Endodermal cell (in vitro differentiated cells): ENCODE data around the gene POU6F2. TPM values are rescaled to one million over a fixed set of nuclear protein-coding genes. Genes with fewer than 3 reads are reported as not detected.

ENCODE experiments used
- DNase-seq: peaks from one replicate; pipeline ENCODE4 v3.0.0-alpha.2; 2017
- H3K27ac ChIP-seq: 2 replicates; pipeline ENCODE4 v1.5.1; 2013; ENCODE audit warnings: mild to moderate bottlenecking, low read depth, low read length, moderate library complexity
- H3K27me3 ChIP-seq: 2 replicates; pipeline ENCODE4 v1.6.1; 2013; ENCODE audit warnings: mild to moderate bottlenecking, low read length, moderate library complexity; ENCODE audit not compliant: insufficient read depth, control insufficient read depth, poor library complexity, severe bottlenecking
- H3K36me3 ChIP-seq: 2 replicates; pipeline ENCODE4 v1.7.0; 2013; ENCODE audit warnings: mild to moderate bottlenecking, low read length, moderate library complexity; ENCODE audit not compliant: control insufficient read depth, insufficient read depth
- H3K4me1 ChIP-seq: one replicate; pipeline ENCODE4 v1.7.0; 2013; ENCODE audit warnings: low read length; ENCODE audit not compliant: control insufficient read depth, insufficient read depth
- H3K4me3 ChIP-seq: 2 replicates; pipeline ENCODE4 v1.5.1; 2013; ENCODE audit warnings: mild to moderate bottlenecking, low read length, moderate library complexity
- H3K9ac ChIP-seq: 2 replicates; pipeline ENCODE4 v1.6.1; 2013; ENCODE audit warnings: mild to moderate bottlenecking, low read length, moderate library complexity; ENCODE audit not compliant: poor library complexity, severe bottlenecking; ENCODE audit errors: extremely low read depth
- H3K9me3 ChIP-seq: 2 replicates; pipeline ENCODE4 v1.6.1; 2013; ENCODE audit warnings: mild to moderate bottlenecking, low read length, moderate library complexity; ENCODE audit not compliant: control insufficient read depth
- H3K27ac Mint-ChIP-seq: 2 replicates; pipeline ENCODE4 v1.8.0; 2020; ENCODE audit warnings: mixed read lengths
- H3K27me3 Mint-ChIP-seq: 2 replicates; pipeline ENCODE4 v1.8.0; 2021; ENCODE audit warnings: mild to moderate bottlenecking, mixed read lengths; ENCODE audit not compliant: insufficient read depth
- H3K36me3 Mint-ChIP-seq: 2 replicates; pipeline ENCODE4 v1.8.0; 2020; ENCODE audit warnings: low read depth, mixed read lengths
- H3K4me1 Mint-ChIP-seq: 2 replicates; pipeline ENCODE4 v1.8.0; 2020; ENCODE audit warnings: mixed read lengths
- H3K4me3 Mint-ChIP-seq: 2 replicates; pipeline ENCODE4 v1.8.0; 2020; ENCODE audit warnings: mild to moderate bottlenecking, moderate library complexity, mixed read lengths
- H3K9me3 Mint-ChIP-seq: 2 replicates; pipeline ENCODE4 v1.8.0; 2020; ENCODE audit warnings: mild to moderate bottlenecking, mixed read lengths
- WGBS, 2 experiments: methylation state at CpG; one replicate each; pipeline versions ENCODE4 v1.1.5 to v1.1.7; 2013; ENCODE audit warnings: missing lambda C conversion rate in 2 of 2, mixed read lengths in 1 of 2; ENCODE audit not compliant: insufficient coverage in 1 of 2, insufficient read length in 1 of 2; 5-methylcytosine and 5-hydroxymethylcytosine counted together
- total RNA-seq, 2 donors: library from RNA; stranded (reverse); fragmentation: NEBNext Ultra II Directional in 1 of 2; extraction: Animal tissue kit (Norgen Biotek cat#: 25700) in 1 of 2; gene quantifications; 2 replicates in 1 of 2; 3 replicates in 1 of 2; pipeline ENCODE4 v1.2.1, GENCODE V29; 2021
- TF ChIP-seq, protein P1 (sequence below): fragments of 200-600 bp; sonication (generic); conservative IDR thresholded peaks from 2 replicates; pipeline ENCODE4 v1.5.0; 2021; ENCODE audit warnings: antibody characterized with exemption, mild to moderate bottlenecking

Gene POU6F2
- total RNA-seq, 2 donors from 2014 or later: 6.0 to 10.0 TPM

DNA sequence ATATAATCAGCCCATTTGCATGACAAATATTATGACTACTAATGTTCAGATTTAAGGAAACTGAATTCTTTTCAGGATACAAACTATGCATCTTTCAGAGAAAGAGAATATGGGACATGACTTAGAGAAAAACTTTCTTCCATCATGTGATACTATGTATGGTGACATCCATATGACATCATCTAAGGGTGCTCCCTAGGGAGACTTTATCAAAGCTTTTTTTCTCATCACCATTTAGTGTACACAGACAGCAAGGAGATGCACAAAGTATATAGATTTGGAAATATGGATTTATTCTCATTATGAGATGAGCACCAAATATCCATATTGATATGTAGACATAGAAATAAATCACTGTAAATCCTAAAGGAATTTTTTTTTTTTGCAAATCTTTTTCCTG lies 424.3 kb downstream of the POU6F2 start:
- Histone ChIP-seq H3K4me3 (no peak overlapping the region), H3K4me1 (peaks cover 3% of the 10 kb centered on the region), H3K9ac (no peak overlapping the region), H3K27me3 (no peaks in the 10 kb centered on the region), H3K36me3 (no peaks in the 10 kb centered on the region), H3K27ac (no peak overlapping the region), H3K9me3 (no peaks in the 10 kb centered on the region)
- Mint-ChIP-seq H3K4me1 (peaks cover 14% of the 10 kb centered on the region), H3K4me3 (no peak overlapping the region), H3K36me3 (no peaks in the 10 kb centered on the region), H3K27ac (no peak overlapping the region), H3K9me3 (no peaks in the 10 kb centered on the region), H3K27me3 (no peaks in the 10 kb centered on the region)
- DNase-seq: no peak
- TF ChIP-seq, protein P1, sequence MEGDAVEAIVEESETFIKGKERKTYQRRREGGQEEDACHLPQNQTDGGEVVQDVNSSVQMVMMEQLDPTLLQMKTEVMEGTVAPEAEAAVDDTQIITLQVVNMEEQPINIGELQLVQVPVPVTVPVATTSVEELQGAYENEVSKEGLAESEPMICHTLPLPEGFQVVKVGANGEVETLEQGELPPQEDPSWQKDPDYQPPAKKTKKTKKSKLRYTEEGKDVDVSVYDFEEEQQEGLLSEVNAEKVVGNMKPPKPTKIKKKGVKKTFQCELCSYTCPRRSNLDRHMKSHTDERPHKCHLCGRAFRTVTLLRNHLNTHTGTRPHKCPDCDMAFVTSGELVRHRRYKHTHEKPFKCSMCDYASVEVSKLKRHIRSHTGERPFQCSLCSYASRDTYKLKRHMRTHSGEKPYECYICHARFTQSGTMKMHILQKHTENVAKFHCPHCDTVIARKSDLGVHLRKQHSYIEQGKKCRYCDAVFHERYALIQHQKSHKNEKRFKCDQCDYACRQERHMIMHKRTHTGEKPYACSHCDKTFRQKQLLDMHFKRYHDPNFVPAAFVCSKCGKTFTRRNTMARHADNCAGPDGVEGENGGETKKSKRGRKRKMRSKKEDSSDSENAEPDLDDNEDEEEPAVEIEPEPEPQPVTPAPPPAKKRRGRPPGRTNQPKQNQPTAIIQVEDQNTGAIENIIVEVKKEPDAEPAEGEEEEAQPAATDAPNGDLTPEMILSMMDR: no peak

DNA sequence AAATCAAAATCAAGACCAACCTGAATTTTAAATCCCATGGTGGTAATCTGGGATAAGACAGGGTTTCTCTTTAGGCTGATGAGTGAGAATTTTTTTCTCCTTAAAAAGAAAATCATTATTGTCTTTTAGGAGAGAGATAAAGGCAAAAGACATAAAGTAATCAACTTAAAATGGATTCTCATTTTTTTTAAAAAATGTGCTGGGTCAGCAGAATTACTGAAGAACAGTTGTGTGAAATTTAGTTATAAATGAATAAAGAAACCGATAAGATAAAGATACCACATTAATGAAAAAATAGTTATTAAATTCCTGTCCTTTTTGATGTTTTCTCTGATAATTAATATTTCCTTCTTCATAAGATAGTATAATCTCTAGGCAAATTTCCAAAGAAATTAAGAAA lies 427.2 kb downstream of the POU6F2 start:
- Histone ChIP-seq H3K27ac (no peak overlapping the region), H3K27me3 (no peaks in the 10 kb centered on the region), H3K36me3 (no peaks in the 10 kb centered on the region), H3K4me3 (no peak overlapping the region), H3K9me3 (no peaks in the 10 kb centered on the region), H3K4me1 (peaks cover 7% of the 10 kb centered on the region), H3K9ac (no peak overlapping the region)
- WGBS, 2 experiments: no CpG with 5 or more reads among the region's 1 CpG
- no peak for DNase-seq
- Mint-ChIP-seq H3K36me3 (no peaks in the 10 kb centered on the region), H3K4me3 (no peak overlapping the region), H3K9me3 (no peaks in the 10 kb centered on the region), H3K4me1 (peaks cover 26% of the 10 kb centered on the region), H3K27me3 (no peaks in the 10 kb centered on the region), H3K27ac (no peak overlapping the region)
- TF ChIP-seq, protein P1: no peak

DNA sequence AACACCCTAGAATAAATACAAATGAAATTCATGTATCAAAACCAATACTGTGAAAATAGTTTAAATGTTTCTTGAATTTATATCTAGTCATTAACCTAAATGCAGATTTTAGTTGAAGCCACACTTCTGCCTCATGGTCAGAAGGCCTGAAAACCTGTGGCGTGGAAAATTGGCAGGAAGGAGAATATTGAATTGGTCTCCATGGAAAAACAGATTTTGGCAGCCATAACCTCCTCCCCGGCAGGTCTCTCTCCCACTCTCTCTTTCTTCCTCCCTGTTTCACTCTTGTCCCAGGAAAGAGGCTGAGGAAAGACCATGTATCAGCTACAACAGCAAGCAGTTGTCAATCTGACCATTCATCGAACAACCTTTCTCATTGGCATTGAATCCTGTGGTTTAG lies 427.9 kb downstream of the POU6F2 start:
- TF ChIP-seq, protein P1: no peak
- Mint-ChIP-seq H3K27ac (no peak overlapping the region), H3K4me1 (peaks cover 26% of the 10 kb centered on the region), H3K4me3 (no peak overlapping the region), H3K27me3 (no peaks in the 10 kb centered on the region), H3K9me3 (no peaks in the 10 kb centered on the region), H3K36me3 (no peaks in the 10 kb centered on the region)
- H3K27ac ChIP-seq: no peak overlapping the region
- no peaks in the 10 kb centered on the region for H3K27me3 ChIP-seq
- H3K4me3 ChIP-seq: no peak overlapping the region
- H3K36me3 ChIP-seq: no peaks in the 10 kb centered on the region
- H3K9me3 ChIP-seq: no peaks in the 10 kb centered on the region
- DNase-seq: no peak
- no peak overlapping the region for H3K9ac ChIP-seq
- WGBS, 2 experiments: 94 to 100% methylated on average over 1 to 3 of the region's 3 CpGs
- H3K4me1 ChIP-seq: peaks cover 7% of the 10 kb centered on the region
